Stimulated activated CD8-positive, alpha-beta memory T cell treated with anti-CD3 and anti-CD28 coated beads, Interleukin-15, amount 100 ng/mL, for 1 hour (primary cell): ENCODE results near the gene CA5A.

ENCODE experiments used
- DNase-seq: peaks from one replicate; pipeline ENCODE4 v3.0.0-alpha.2; 2020; ENCODE audit warnings: low read depth

Gene CA5A

GRCh38 chr16:87848676-87849345 is 87.5 kb downstream of the CA5A start:
- DNase-seq, result no peak

GRCh38 chr16:87847785-87848675 is 88.3 kb downstream of the CA5A start:
- DNase-seq, result no peak

- DNase-seq, result no peak
Measured at GRCh38 chr16:87847467-87847784, 88.9 kb downstream of the CA5A start.

- DNase-seq, result no peak
Measured at GRCh38 chr16:87846705-87847466, 89.4 kb downstream of the CA5A start.

GRCh38 chr16:87845807-87846619 is 90.3 kb downstream of the CA5A start:
- DNase-seq, result no peak

- DNase-seq, result no peak
Measured at GRCh38 chr16:87845213-87845612, 91.1 kb downstream of the CA5A start.

GRCh38 chr16:87844809-87845208 is 91.5 kb downstream of the CA5A start:
- no peak for DNase-seq

GRCh38 chr16:87844120-87844733 is 92.1 kb downstream of the CA5A start:
- DNase-seq, result no peak

GRCh38 chr16:87843678-87844105 is 92.6 kb downstream of the CA5A start:
- no peak for DNase-seq

- no peak for DNase-seq
Measured at GRCh38 chr16:87842209-87842869, 94.0 kb downstream of the CA5A start.

- no peak for DNase-seq
Measured at GRCh38 chr16:87841340-87842208, 94.8 kb downstream of the CA5A start.

GRCh38 chr16:87840271-87840978 is 95.9 kb downstream of the CA5A start:
- no peak for DNase-seq

- no peak for DNase-seq
Measured at GRCh38 chr16:87839542-87840270, 96.6 kb downstream of the CA5A start.

- DNase-seq, result no peak
Measured at GRCh38 chr16:87838643-87839541, 97.4 kb downstream of the CA5A start.
